Effector memory CD4-positive, alpha-beta T cell (primary cell): ENCODE results near the gene CCDC107.

Source experiments
- DNase-seq, 3 donors: peaks; one replicate each; pipeline ENCODE4 v3.0.0-alpha.2; 2020
- H3K27ac ChIP-seq: 2 replicates; pipeline ENCODE4 v1.7.0; 2013; ENCODE audit warnings: mild to moderate bottlenecking, low read length, moderate library complexity; ENCODE audit not compliant: insufficient read depth, poor library complexity, severe bottlenecking
- H3K27me3 ChIP-seq: replicated peaks from 2 replicates; pipeline ENCODE4 v1.7.0; 2013; ENCODE audit warnings: mild to moderate bottlenecking, low read length; ENCODE audit not compliant: insufficient read depth, control insufficient read depth, poor library complexity, severe bottlenecking
- H3K36me3 ChIP-seq: 2 replicates; pipeline ENCODE4 v1.7.0; 2013; ENCODE audit warnings: mild to moderate bottlenecking, low read length, moderate library complexity; ENCODE audit not compliant: control insufficient read depth, insufficient read depth
- H3K4me1 ChIP-seq: 2 replicates; pipeline ENCODE4 v1.7.0; 2013; ENCODE audit warnings: low read length, mild to moderate bottlenecking; ENCODE audit not compliant: control insufficient read depth, insufficient read depth, poor library complexity, severe bottlenecking
- H3K4me3 ChIP-seq: 2 replicates; pipeline ENCODE4 v1.7.0; 2013; ENCODE audit warnings: low read length, low read depth, mild to moderate bottlenecking; ENCODE audit not compliant: insufficient read depth, poor library complexity, severe bottlenecking
- H3K9me3 ChIP-seq: 2 replicates; pipeline ENCODE4 v1.7.0; 2013; ENCODE audit warnings: mild to moderate bottlenecking, low read length, moderate library complexity; ENCODE audit not compliant: control insufficient read depth

The CCDC107 gene

GRCh38 chr9:35617548-35617947 lies 40.5 kb upstream of the CCDC107 start:
- H3K27ac ChIP-seq: peak overlapping the region; percentile 44

DNA sequence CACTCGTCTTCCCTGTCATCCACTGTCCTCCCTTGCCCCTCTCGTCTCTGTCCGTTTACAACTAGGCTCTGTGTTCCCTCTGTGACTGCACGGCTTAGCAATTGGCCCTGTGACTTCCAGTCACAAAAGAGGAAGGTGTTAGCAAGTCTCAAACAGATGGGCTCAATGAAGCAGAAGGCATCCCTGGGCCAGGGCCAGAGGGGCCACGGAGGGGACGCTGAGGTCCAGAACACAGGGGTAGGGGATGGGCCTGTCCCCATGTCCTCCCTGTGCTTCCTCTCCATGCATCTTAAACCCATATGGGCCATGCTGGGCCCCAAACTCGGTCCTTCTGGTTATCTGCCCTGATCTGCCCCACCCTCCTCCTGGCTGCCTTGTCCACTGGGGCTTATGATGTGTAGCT lies 39.8 kb upstream of the CCDC107 start, which contains the start of gene CD72:
TSS of gene CD72 (minus strand) at position 89 of the 403 bp plus-strand sequence. CDS start 110 bp downstream, outside the sequence.
- no peak for DNase-seq
- peaks cover 26% of the 10 kb centered on the region for H3K4me1 ChIP-seq
- H3K9me3 ChIP-seq: no peaks in the 10 kb centered on the region
- peak within 1 kb of the TSS; percentile 44 for H3K27ac ChIP-seq
- H3K36me3 ChIP-seq: no peaks in the 10 kb centered on the region
- H3K27me3 ChIP-seq: no peaks in the 10 kb centered on the region
- peak within 1 kb of the TSS; percentile 60 for H3K4me3 ChIP-seq

More at GRCh38 chr9:35617548-35617947, 40.5 kb upstream of the CCDC107 start:
- H3K4me3 ChIP-seq: peak overlapping the region; percentile 60
- H3K36me3 ChIP-seq: no peaks in the 10 kb centered on the region
- H3K27me3 ChIP-seq: no peaks in the 10 kb centered on the region
- H3K4me1 ChIP-seq: peaks cover 26% of the 10 kb centered on the region
- no peaks in the 10 kb centered on the region for H3K9me3 ChIP-seq
- DNase-seq: no peak

GRCh38 chr9:35618854-35619799 lies 39.0 kb upstream of the CCDC107 start:
- no peaks in the 10 kb centered on the region for H3K9me3 ChIP-seq
- peaks cover 26% of the 10 kb centered on the region for H3K4me1 ChIP-seq
- no peaks in the 10 kb centered on the region for H3K27me3 ChIP-seq
- peak in 2 of 3 donors; percentile 9 to 34 for DNase-seq
- peak overlapping the region; percentile 18 for H3K27ac ChIP-seq
- H3K4me3 ChIP-seq: no peak overlapping the region
- no peaks in the 10 kb centered on the region for H3K36me3 ChIP-seq

- no peak for DNase-seq
- Histone ChIP-seq H3K4me3 (no peak overlapping the region), H3K27ac (peak overlapping the region; percentile 18), H3K4me1 (peaks cover 26% of the 10 kb centered on the region), H3K27me3 (no peaks in the 10 kb centered on the region), H3K36me3 (no peaks in the 10 kb centered on the region), H3K9me3 (no peaks in the 10 kb centered on the region)
These were observed 38.3 kb upstream of the CCDC107 start for GRCh38 chr9:35619800-35620158.

DNA sequence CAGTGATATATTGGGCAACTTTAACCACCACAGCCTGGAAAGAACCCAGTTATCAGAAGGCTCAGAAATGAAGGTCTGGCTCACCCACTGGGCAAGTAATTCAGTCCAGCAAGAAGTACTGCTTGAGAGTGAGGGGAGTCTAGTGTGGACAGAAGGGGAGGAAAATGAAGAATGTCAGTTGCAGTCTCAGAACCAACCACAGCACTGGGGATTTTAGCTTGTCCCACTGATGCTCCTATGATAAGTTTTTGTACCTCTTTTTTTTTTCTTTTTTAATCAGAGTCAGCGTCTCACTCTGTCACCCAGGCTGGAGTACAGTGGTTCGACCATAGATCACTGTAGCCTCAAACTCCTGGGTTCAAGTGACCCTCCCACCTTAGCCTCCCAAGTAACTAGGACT lies 30.5 kb upstream of the CCDC107 start:
- no peak for DNase-seq
- Histone ChIP-seq H3K36me3 (no peaks in the 10 kb centered on the region), H3K4me3 (no peak overlapping the region), H3K9me3 (no peaks in the 10 kb centered on the region), H3K4me1 (no peaks in the 10 kb centered on the region), H3K27ac (no peak overlapping the region), H3K27me3 (no peaks in the 10 kb centered on the region)

DNA sequence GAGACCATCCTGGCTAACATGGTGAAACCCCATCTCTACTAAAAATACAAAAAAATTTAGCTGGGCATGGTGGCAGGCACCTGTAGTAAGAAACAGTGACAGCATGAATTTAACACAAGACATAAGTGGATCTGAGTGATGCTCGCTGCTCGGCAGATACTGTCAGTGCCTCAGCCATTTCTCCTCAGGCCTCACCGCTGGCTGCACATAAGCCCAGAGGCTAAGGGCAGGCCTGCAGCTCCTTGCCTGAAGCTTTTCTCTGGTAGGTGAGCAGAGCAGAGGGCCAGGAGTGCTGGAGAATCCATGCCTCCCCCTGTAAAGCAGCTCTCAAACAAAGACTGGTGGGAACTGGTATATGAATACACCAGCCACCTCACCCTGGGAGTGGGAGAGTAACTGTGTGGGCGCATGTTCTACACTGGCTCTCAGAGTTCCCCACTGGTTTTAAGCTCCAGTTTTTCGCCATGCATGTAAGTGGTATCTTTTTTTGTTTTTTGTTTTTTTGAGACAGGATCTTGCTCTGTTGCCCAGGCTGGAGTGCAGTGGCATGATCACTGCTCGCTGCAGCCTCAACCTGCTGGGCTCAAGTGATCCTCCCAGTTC lies 29.6 kb upstream of the CCDC107 start:
- Histone ChIP-seq H3K9me3 (no peaks in the 10 kb centered on the region), H3K27ac (no peak overlapping the region), H3K36me3 (no peaks in the 10 kb centered on the region), H3K27me3 (no peaks in the 10 kb centered on the region), H3K4me1 (no peaks in the 10 kb centered on the region), H3K4me3 (no peak overlapping the region)
- no peak for DNase-seq

GRCh38 chr9:35629597-35629996 lies 28.5 kb upstream of the CCDC107 start:
- no peaks in the 10 kb centered on the region for H3K4me1 ChIP-seq
- no peaks in the 10 kb centered on the region for H3K9me3 ChIP-seq
- H3K36me3 ChIP-seq: no peaks in the 10 kb centered on the region
- H3K27me3 ChIP-seq: no peaks in the 10 kb centered on the region
- H3K4me3 ChIP-seq: no peak overlapping the region
- no peak overlapping the region for H3K27ac ChIP-seq
- DNase-seq: no peak

GRCh38 chr9:35635730-35636129 lies 22.4 kb upstream of the CCDC107 start:
- Histone ChIP-seq H3K27ac (no peak overlapping the region), H3K4me3 (no peak overlapping the region), H3K4me1 (peaks cover 9% of the 10 kb centered on the region), H3K27me3 (no peaks in the 10 kb centered on the region), H3K36me3 (no peaks in the 10 kb centered on the region), H3K9me3 (no peaks in the 10 kb centered on the region)
- DNase-seq: no peak

- Histone ChIP-seq H3K4me3 (no peak overlapping the region), H3K27ac (no peak overlapping the region), H3K36me3 (no peaks in the 10 kb centered on the region), H3K4me1 (peaks cover 9% of the 10 kb centered on the region), H3K9me3 (no peaks in the 10 kb centered on the region), H3K27me3 (no peaks in the 10 kb centered on the region)
- DNase-seq: no peak
These were observed 21.8 kb upstream of the CCDC107 start for GRCh38 chr9:35636135-35636876.
